Erythroblast (primary cell): ENCODE data around the gene ANKUB1.

ENCODE experiments used
- GATA1 ChIP-seq: IDR thresholded peaks from 2 replicates; pipeline ENCODE4 v1.6.1; 2011; ENCODE audit warnings: low read depth, mild to moderate bottlenecking, control low read depth, low read length, moderate library complexity
- POLR2A ChIP-seq: IDR thresholded peaks from 2 replicates; pipeline ENCODE4 v1.6.1; 2011; ENCODE audit warnings: mild to moderate bottlenecking, low read length

DNA sequence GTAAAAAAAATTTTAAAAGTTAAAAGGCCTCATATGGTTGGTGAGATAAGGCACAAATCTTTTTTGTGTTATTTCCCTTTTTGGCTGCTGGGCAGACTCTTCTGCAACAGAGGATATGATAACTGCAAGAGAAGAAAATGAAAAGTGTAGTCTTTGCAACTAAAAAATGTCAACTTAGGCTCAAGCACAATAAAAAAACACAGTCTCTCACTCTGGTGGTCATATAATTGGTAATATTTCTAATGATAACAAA is 55.5 kb downstream of the ANKUB1 start:
- TF ChIP-seq POLR2A (no peak), GATA1 (no peak)
